Upper lobe of left lung (tissue), 4 donors: ENCODE measurements around the gene LOXL1.

Experiments used
- CTCF ChIP-seq, 6 experiments: fragments of 450-650 bp in 4 of 6; fragments of 200-600 bp in 2 of 6; sonication (generic) in 2 of 6; IDR thresholded peaks; one replicate each; pipeline ENCODE4 v1.5.1; 2016 to 2019; ENCODE audit warnings: antibody characterized with exemption in 6 of 6
- EP300 ChIP-seq, 4 donors: sonication (generic); formaldehyde crosslinking; IDR thresholded peaks; one replicate each; pipeline ENCODE4 v1.5.1; 2017; ENCODE audit warnings: antibody characterized with exemption in 4 of 4, control low read depth in 2 of 4

- no peak for TF ChIP-seq CTCF (IDR thresholded peaks at IDR 0.05)
- TF ChIP-seq EP300 (IDR thresholded peaks at IDR 0.05) = no peak
Observed at GRCh38 chr15:73993211-73993994, 67.1 kb downstream of the LOXL1 start.
